NK-92 treated with Interleukin-12 subunit alpha and Interleukin-12 subunit beta, amount 100 ng/mL, for 24 hours (cell line): ENCODE results near the gene MANF.

Experiments used
- DNase-seq: peaks from one replicate; lab custom pipeline; 2025; lab: John Stamatoyannopoulos, UW

Gene MANF

GRCh38 chr3:51390246-51391074 is 5.4 kb downstream of the MANF start:
- DNase-seq = no peak

GRCh38 chr3:51391075-51391565 is 6.0 kb downstream of the MANF start, which contains the start of gene RBM15B:
Gene RBM15B, plus strand, starts transcription at chr3:51391285. Its CDS starts 115 bp downstream, at chr3:51391400.
- peak; percentile 87 for DNase-seq

DNA sequence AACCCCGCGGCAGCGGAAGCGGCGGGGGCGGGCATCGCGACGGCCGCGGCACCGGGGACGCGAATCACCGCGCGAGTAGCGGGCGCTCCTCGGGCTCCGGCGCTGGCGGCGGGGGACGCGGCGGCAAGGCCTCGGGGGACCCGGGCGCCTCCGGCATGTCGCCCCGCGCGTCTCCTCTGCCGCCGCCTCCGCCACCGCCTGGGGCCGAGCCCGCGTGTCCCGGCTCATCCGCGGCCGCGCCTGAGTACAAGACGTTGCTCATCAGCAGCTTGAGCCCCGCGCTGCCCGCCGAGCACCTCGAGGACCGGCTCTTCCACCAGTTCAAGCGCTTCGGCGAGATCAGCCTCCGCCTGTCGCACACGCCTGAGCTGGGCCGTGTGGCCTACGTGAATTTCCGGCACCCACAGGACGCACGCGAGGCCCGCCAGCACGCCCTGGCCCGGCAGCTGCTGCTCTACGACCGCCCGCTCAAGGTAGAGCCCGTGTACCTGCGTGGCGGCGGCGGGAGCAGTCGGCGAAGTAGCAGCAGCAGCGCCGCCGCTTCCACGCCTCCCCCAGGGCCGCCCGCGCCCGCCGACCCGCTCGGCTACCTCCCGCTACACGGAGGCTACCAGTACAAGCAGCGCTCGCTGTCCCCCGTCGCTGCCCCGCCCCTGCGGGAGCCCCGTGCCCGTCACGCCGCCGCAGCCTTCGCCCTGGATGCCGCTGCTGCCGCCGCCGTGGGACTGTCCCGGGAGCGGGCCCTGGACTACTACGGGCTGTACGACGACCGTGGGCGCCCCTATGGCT is 6.7 kb downstream of the MANF start:
- DNase-seq = no peak

DNA sequence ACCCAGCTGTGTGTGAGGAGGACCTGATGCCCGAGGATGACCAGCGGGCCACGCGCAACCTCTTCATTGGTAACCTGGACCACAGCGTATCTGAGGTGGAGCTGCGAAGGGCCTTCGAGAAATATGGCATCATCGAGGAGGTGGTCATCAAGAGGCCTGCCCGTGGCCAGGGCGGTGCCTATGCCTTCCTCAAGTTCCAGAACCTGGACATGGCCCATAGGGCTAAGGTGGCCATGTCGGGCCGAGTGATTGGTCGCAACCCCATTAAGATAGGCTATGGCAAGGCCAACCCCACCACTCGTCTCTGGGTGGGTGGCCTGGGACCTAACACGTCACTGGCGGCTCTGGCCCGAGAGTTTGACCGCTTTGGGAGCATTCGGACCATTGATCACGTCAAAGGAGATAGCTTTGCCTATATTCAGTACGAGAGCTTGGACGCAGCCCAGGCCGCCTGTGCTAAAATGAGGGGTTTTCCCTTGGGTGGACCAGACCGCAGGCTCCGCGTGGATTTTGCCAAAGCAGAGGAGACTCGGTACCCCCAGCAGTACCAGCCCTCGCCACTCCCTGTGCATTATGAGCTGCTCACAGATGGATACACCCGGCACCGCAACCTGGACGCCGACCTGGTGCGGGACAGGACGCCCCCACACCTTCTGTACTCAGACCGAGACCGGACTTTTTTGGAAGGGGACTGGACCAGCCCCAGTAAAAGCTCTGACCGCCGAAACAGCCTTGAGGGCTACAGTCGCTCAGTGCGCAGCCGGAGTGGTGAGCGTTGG is 7.5 kb downstream of the MANF start:
- no peak for DNase-seq

DNA sequence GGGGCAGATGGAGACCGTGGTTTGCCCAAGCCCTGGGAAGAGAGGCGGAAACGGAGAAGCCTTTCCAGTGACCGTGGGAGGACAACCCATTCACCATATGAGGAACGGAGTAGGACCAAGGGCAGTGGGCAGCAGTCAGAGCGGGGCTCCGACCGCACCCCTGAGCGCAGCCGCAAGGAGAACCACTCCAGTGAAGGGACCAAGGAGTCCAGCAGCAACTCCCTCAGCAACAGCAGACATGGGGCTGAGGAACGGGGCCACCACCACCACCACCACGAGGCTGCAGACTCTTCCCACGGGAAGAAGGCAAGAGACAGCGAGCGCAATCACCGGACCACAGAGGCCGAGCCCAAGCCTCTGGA is 8.0 kb downstream of the MANF start:
- DNase-seq = no peak

- no peak for DNase-seq
These were observed 8.5 kb downstream of the MANF start for GRCh38 chr3:51393564-51393963.

- no peak for DNase-seq
These were observed 9.4 kb downstream of the MANF start for GRCh38 chr3:51394541-51394940.

- DNase-seq = no peak
These were observed 10.6 kb downstream of the MANF start for GRCh38 chr3:51395493-51396213.

DNA sequence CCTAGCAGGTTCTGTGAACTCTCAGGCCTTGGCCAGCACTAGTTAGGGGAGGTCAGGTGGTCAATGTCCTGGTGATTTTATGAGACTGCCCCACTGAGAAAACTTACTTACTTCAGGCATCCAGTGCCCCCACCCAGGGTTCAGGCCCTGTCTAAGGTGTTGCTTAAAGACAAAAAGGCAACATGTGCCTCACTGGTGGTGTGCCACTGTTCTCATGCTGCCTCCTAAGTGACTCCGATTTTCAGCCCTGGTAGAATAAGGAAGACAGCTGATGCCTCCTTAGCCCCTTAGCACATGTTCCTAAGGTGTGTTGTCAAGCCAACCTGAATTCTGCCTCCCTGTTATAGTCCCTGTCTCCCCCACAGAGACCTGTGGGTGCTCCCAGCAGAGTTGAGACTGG is 11.3 kb downstream of the MANF start:
- DNase-seq = no peak

DNA sequence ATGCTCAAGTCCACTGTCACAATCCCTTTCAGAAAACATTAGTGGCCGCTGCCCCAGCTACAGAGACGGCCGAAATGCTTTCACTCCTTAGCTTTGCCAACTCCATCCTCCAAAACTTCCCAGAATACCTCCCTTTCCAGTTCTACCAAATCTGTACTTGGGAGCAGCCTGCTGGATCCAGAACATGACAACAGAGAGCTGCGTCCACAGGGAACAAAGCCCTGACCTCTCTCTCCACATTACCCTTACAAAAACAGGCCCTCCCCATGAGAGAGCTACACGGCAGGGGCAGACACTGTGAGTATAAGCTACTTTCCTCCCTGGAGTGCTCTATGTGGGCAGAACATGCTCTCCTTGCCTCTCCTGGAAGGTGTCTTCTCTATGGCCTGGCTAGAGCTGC is 12.3 kb downstream of the MANF start:
- DNase-seq = no peak

- DNase-seq = no peak
These were observed 13.7 kb downstream of the MANF start for GRCh38 chr3:51398595-51399310.

DNA sequence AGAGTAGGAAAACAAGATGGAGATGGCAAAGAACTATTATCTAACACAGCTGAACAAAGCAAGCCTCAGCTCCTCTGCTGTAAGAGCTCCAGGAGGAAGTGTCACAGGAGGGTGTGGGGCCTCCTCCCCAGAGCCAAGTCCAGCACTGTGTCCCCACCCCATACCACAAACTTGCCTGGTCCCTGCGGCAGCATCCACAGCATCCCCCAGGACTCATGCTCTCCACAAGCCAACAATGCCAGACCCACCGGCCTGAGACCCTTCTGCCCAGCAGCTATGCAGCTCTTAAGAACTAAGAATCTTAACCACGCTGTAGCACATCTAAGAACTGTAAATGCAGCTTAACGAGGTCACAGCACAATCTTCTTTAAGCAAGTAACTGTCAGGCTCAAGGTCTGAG is 15.1 kb downstream of the MANF start:
- no peak for DNase-seq

- no peak for DNase-seq
These were observed 16.6 kb downstream of the MANF start for GRCh38 chr3:51401735-51402134.

GRCh38 chr3:51403675-51404074 is 18.6 kb downstream of the MANF start:
- no peak for DNase-seq

GRCh38 chr3:51408021-51408420 is 22.9 kb downstream of the MANF start:
- DNase-seq = no peak

DNA sequence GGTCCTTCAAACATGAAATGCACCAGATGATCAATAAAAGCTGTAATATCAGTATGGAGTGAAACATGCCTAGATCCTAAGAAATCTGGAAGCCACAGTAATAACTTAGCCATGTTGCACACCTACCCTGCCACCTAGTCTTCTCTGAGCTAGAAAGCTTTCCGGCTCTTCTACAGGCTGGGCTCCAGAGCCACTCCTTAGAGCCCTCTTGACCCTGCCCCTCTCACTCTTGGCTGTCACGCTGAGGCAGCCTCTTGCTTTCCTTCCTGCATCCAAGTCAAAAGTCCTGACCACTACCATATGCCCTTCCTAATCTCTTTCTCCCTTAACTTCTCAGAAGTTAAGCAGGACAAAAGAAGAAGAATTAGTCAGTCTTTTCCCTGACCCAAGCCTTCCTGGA is 23.7 kb downstream of the MANF start:
- no peak for DNase-seq

DNA sequence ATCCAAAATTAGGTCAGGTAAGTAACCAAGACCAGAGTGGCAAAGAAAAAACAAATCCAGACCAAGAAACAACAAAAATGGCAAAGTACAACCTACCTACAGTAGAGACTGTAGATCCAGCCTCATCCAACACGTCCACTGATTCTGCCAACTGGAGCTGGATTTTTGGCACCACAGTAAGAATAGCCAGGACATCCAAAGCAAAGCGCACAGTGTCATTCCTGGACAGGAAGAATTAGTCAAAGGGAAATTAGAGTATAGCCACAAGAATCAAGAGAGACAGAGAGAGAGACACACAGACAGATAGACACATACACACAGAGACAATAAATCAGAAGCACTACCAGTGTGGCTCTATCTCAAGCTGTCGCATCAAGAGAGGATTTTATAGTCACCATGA is 37.1 kb downstream of the MANF start:
- no peak for DNase-seq

- no peak for DNase-seq
These were observed 41.8 kb downstream of the MANF start for GRCh38 chr3:51426921-51427320.

GRCh38 chr3:51429138-51429537 is 44.0 kb downstream of the MANF start:
- DNase-seq = no peak

- no peak for DNase-seq
These were observed 49.0 kb downstream of the MANF start for GRCh38 chr3:51434110-51434509.

- DNase-seq = no peak
These were observed 49.7 kb downstream of the MANF start for GRCh38 chr3:51434746-51435327.
